Measurements from ENCODE around the gene SEC24B. TPM values are rescaled to one million over a fixed set of nuclear protein-coding genes. Genes with fewer than 3 reads are reported as not detected.

The SEC24B gene
- total and polyA plus RNA-seq, 2 donors (not counting 3 experiments of a cell fraction or from before 2014, with no cell fraction given): 35.9 to 46.2 TPM

DNA sequence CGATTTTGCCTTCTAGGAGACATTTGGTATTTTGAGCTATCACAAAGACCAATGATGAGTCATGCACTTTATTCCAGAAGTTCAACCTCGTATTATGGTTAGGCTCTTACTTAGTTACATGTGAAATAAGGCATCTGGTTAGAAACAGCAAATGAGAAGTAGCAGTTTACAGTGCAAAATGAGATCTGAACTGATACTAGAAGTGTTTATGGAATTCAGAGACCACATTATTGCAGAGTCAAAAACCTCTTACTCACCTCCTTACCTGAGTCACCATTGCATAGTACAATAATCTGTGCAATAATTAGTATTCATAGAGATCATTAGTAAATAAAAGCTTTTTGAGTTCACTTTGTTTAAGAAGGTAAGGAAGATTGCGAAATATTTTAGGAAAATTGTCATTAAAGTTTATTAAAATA is 38.7 kb downstream of the SEC24B start:
- H4K20me1 ChIP-seq (replicated peaks; ENCODE audit: control insufficient read depth, extremely low read depth, insufficient read depth, low read length): peaks cover 20% of the 10 kb centered on the region
- CTCF ChIA-PET: interaction anchor here (1.0 kb wide), 1 partner anchor 10 kb away, joined by 3 read pairs; no protein-coding TSS in a partner anchor
- H3K4me1 ChIP-seq (ENCODE audit: control insufficient read depth, extremely low read depth, insufficient read depth, low read length): peaks cover 20% of the 10 kb centered on the region
- POLR2A ChIA-PET: no interaction called here
- H3K9ac ChIP-seq (replicated peaks; ENCODE audit: extremely low read depth, insufficient read depth, low read length): no peak overlapping the region
- dilution Hi-C loops (cut with MboI; ENCODE audit: extremely low pct_ligation_motif_present, low sequenced_read_pairs) (no loop called here), intact Hi-C loops (cut with micrococcal nuclease) (no loop called here)
- DNase-seq (ENCODE audit: low read depth, low spot score) (peak; percentile 21), FAIRE-seq (no peak)
- H3K79me2 ChIP-seq (ENCODE audit: control insufficient read depth, insufficient read depth, low read length): peaks cover 91% of the 10 kb centered on the region
- no peak overlapping the region for H3K27ac ChIP-seq (ENCODE audit: insufficient read depth, low read depth, low read length)
- H3K4me2 ChIP-seq (ENCODE audit: insufficient read depth, low read length): no peak overlapping the region
- no peaks in the 10 kb centered on the region for H3K9me3 ChIP-seq (replicated peaks; ENCODE audit: control insufficient read depth, insufficient read depth, low read length)
- no peaks in the 10 kb centered on the region for H3K27me3 ChIP-seq (ENCODE audit: control insufficient read depth in 2 of 2, insufficient read depth in 2 of 2, low read length in 2 of 2)
- no peaks in the 10 kb centered on the region for H3K9me1 ChIP-seq (replicated peaks; ENCODE audit: control insufficient read depth, extremely low read depth, insufficient read depth, low read length)
- TF ChIP-seq POLR2A (IDR thresholded peaks at IDR 0.05; ENCODE audit: low read depth, low read length) (no peak), MYC (IDR thresholded peaks at IDR 0.05; ENCODE audit: low read depth, low read length) (no peak), JUN (IDR thresholded peaks at IDR 0.05; ENCODE audit: borderline replicate concordance, insufficient read depth, insufficient read length, low read depth) (peak; percentile 28), FOS (IDR thresholded peaks at IDR 0.05; ENCODE audit: borderline replicate concordance, insufficient read depth, low read length) (peak; percentile 50)
- TF ChIP-seq, protein P1, sequence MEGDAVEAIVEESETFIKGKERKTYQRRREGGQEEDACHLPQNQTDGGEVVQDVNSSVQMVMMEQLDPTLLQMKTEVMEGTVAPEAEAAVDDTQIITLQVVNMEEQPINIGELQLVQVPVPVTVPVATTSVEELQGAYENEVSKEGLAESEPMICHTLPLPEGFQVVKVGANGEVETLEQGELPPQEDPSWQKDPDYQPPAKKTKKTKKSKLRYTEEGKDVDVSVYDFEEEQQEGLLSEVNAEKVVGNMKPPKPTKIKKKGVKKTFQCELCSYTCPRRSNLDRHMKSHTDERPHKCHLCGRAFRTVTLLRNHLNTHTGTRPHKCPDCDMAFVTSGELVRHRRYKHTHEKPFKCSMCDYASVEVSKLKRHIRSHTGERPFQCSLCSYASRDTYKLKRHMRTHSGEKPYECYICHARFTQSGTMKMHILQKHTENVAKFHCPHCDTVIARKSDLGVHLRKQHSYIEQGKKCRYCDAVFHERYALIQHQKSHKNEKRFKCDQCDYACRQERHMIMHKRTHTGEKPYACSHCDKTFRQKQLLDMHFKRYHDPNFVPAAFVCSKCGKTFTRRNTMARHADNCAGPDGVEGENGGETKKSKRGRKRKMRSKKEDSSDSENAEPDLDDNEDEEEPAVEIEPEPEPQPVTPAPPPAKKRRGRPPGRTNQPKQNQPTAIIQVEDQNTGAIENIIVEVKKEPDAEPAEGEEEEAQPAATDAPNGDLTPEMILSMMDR (IDR thresholded peaks at IDR 0.05; ENCODE audit: extremely low read depth in 1 of 2, insufficient read depth in 1 of 2, low read depth in 1 of 2, low read length in 2 of 2): no peak
- no peak overlapping the region for H2AFZ ChIP-seq (ENCODE audit: low read depth, low read length)
- no TSS peak for BruUV-seq (replicated peaks)
- H3K36me3 ChIP-seq (ENCODE audit: control insufficient read depth in 2 of 2, extremely low read depth in 1 of 2, insufficient read depth in 2 of 2, low read length in 2 of 2): peaks cover 0 to 9% of the 10 kb centered on the region in 2 experiments
- H3K4me3 ChIP-seq (replicated peaks in 1 of 3; ENCODE audit: insufficient read depth in 1 of 3, low read depth in 1 of 3, low read length in 3 of 3): no peak overlapping the region

DNA sequence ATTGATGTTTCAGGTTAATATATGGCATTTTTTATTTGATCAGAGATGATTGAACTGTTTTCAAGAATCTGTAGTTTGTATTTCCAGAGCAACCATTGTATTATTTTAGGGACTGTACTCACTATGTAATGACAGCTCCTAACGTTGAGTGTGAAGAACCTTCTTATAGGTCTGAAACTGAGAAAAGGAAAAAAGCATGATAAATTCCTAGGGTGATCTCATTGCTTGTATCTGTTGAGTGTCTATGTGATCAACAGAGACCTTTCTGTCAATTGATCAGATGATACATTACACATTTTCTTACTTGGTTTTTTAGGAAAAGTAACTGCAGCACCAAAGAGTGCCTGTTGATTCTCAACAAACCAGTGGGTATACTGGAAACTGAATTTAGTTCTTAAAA is 40.2 kb downstream of the SEC24B start:
- H3K4me2 ChIP-seq (ENCODE audit: insufficient read depth, low read length): no peak overlapping the region
- CTCF ChIA-PET: interaction anchor here (1.4 kb wide), 1 partner anchor 41 kb away, joined by 8 read pairs; the partner anchor contains the start of gene SEC24B
- peaks cover 20% of the 10 kb centered on the region for H3K4me1 ChIP-seq (ENCODE audit: control insufficient read depth, extremely low read depth, insufficient read depth, low read length)
- DNase-seq (ENCODE audit: low read depth, low spot score): peak; percentile 20
- no peak overlapping the region for H3K4me3 ChIP-seq (replicated peaks in 1 of 3; ENCODE audit: insufficient read depth in 1 of 3, low read depth in 1 of 3, low read length in 3 of 3)
- H3K9ac ChIP-seq (replicated peaks; ENCODE audit: extremely low read depth, insufficient read depth, low read length): no peak overlapping the region
- H3K9me1 ChIP-seq (replicated peaks; ENCODE audit: control insufficient read depth, extremely low read depth, insufficient read depth, low read length): no peaks in the 10 kb centered on the region
- H3K27me3 ChIP-seq (ENCODE audit: control insufficient read depth in 2 of 2, insufficient read depth in 2 of 2, low read length in 2 of 2): no peaks in the 10 kb centered on the region
- no peak overlapping the region for H3K27ac ChIP-seq (ENCODE audit: insufficient read depth, low read depth, low read length)
- intact Hi-C loops (cut with micrococcal nuclease): no loop called here
- no peaks in the 10 kb centered on the region for H3K9me3 ChIP-seq (replicated peaks; ENCODE audit: control insufficient read depth, insufficient read depth, low read length)
- TF ChIP-seq, protein P2, sequence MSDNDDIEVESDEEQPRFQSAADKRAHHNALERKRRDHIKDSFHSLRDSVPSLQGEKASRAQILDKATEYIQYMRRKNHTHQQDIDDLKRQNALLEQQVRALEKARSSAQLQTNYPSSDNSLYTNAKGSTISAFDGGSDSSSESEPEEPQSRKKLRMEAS (IDR thresholded peaks at IDR 0.05; ENCODE audit: insufficient read depth, insufficient read length): no peak
- TF ChIP-seq, protein P1 (IDR thresholded peaks at IDR 0.05; ENCODE audit: extremely low read depth in 1 of 2, insufficient read depth in 1 of 2, low read depth in 1 of 2, low read length in 2 of 2): no peak
- TF ChIP-seq JUN (IDR thresholded peaks at IDR 0.05; ENCODE audit: borderline replicate concordance, insufficient read depth, insufficient read length, low read depth) (no peak), POLR2A (IDR thresholded peaks at IDR 0.05; ENCODE audit: low read depth, low read length) (no peak), GATA2 (IDR thresholded peaks at IDR 0.05; ENCODE audit: insufficient read depth, insufficient read length, low read depth, low read length) (no peak), FOS (IDR thresholded peaks at IDR 0.05; ENCODE audit: borderline replicate concordance, insufficient read depth, low read length) (no peak), POLR2AphosphoS5 (IDR thresholded peaks at IDR 0.05; ENCODE audit: insufficient read depth, low read depth, low read length) (no peak), EZH2 (IDR thresholded peaks at IDR 0.05; ENCODE audit: borderline replicate concordance, low read depth, low read length, severe bottlenecking) (no peak), MYC (IDR thresholded peaks at IDR 0.05; ENCODE audit: low read depth, low read length) (no peak)
- dilution Hi-C loops (cut with MboI; ENCODE audit: extremely low pct_ligation_motif_present, low sequenced_read_pairs): no loop called here
- peaks cover 0 to 6% of the 10 kb centered on the region in 2 experiments for H3K36me3 ChIP-seq (ENCODE audit: control insufficient read depth in 2 of 2, extremely low read depth in 1 of 2, insufficient read depth in 2 of 2, low read length in 2 of 2)
- no TSS peak for BruUV-seq (replicated peaks)
- no peak overlapping the region for H2AFZ ChIP-seq (ENCODE audit: low read depth, low read length)
- no peak for FAIRE-seq
- peaks cover 89% of the 10 kb centered on the region for H3K79me2 ChIP-seq (ENCODE audit: control insufficient read depth, insufficient read depth, low read length)
- POLR2A ChIA-PET: no interaction called here
- peaks cover 20% of the 10 kb centered on the region for H4K20me1 ChIP-seq (replicated peaks; ENCODE audit: control insufficient read depth, extremely low read depth, insufficient read depth, low read length)
